Measurements from ENCODE around the gene RELL1.

DNA sequence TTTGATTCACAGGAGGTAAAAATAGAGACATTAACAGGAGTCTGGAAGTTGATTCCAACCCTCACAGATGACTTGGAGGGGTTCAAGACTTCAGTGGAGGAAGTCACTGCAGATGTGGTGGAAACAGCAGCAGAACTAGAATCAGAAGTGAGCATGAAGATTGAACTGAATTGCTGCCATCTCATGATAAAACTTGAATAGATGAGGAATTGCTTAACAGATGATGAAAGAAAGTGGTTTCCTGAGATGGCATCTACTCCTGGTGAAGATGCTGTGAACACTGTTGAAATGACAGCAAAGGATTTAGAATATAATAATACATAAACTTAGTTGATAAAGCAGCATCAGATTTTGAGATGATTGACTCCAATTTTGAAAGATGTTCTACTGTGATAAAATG lies 76.5 kb downstream of the RELL1 start:
- TF ChIP-seq, protein P1, sequence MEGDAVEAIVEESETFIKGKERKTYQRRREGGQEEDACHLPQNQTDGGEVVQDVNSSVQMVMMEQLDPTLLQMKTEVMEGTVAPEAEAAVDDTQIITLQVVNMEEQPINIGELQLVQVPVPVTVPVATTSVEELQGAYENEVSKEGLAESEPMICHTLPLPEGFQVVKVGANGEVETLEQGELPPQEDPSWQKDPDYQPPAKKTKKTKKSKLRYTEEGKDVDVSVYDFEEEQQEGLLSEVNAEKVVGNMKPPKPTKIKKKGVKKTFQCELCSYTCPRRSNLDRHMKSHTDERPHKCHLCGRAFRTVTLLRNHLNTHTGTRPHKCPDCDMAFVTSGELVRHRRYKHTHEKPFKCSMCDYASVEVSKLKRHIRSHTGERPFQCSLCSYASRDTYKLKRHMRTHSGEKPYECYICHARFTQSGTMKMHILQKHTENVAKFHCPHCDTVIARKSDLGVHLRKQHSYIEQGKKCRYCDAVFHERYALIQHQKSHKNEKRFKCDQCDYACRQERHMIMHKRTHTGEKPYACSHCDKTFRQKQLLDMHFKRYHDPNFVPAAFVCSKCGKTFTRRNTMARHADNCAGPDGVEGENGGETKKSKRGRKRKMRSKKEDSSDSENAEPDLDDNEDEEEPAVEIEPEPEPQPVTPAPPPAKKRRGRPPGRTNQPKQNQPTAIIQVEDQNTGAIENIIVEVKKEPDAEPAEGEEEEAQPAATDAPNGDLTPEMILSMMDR (IDR thresholded peaks at IDR 0.05): no peak
- no peak for TF ChIP-seq POLR2A (IDR thresholded peaks at IDR 0.05)
